GM13976 (cell line): ENCODE results near the gene HOXC9.
A peak's percentile ranks its signal among the peaks of the same experiment; 100 is the strongest.

ENCODE experiments used
- DNase-seq: peaks from one replicate; pipeline ENCODE4 v3.0.0; 2012; ENCODE audit warnings: low spot score
- in situ Hi-C: fragments of 300-500 bp; cut with MboI; formaldehyde crosslinking; loops from one replicate; pipeline ENCODE4 v1.12.0; 2022; ENCODE audit warnings: low sequenced_read_pairs, mixed read lengths, inconsistent platforms; ENCODE audit not compliant: unreplicated experiment
- TF ChIP-seq, protein P1 (sequence below): IDR thresholded peaks from 2 replicates; pipeline ENCODE4 v1.5.1; 2012; ENCODE audit warnings: borderline replicate concordance, mild to moderate bottlenecking; ENCODE audit not compliant: insufficient read depth; ENCODE audit errors: extremely low read depth, missing control alignments, control extremely low read depth

The HOXC9 gene

DNA sequence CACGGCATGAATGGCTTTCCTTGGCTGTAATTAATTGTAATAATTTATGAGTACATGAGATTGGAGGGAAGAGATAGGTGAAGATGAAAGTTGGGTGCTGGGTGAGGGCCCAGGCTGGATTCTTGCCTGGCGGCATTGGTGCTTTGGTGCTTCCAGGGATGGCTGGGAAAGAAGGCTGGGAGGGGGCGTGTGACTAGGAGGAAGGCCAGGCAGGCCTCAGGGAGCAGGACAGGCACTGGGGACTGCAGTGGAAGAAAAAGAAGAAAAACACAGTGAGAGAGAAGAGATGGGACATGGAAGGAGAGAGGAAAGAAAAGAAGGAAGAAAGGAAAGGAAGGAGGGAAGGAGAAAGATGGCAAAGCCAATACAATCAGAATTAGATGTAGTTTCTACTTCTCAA is 3.7 kb downstream of the HOXC9 start:
- in situ Hi-C loops = no loop called here
- TF ChIP-seq, protein P1, sequence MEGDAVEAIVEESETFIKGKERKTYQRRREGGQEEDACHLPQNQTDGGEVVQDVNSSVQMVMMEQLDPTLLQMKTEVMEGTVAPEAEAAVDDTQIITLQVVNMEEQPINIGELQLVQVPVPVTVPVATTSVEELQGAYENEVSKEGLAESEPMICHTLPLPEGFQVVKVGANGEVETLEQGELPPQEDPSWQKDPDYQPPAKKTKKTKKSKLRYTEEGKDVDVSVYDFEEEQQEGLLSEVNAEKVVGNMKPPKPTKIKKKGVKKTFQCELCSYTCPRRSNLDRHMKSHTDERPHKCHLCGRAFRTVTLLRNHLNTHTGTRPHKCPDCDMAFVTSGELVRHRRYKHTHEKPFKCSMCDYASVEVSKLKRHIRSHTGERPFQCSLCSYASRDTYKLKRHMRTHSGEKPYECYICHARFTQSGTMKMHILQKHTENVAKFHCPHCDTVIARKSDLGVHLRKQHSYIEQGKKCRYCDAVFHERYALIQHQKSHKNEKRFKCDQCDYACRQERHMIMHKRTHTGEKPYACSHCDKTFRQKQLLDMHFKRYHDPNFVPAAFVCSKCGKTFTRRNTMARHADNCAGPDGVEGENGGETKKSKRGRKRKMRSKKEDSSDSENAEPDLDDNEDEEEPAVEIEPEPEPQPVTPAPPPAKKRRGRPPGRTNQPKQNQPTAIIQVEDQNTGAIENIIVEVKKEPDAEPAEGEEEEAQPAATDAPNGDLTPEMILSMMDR = no peak
- DNase-seq = no peak

DNA sequence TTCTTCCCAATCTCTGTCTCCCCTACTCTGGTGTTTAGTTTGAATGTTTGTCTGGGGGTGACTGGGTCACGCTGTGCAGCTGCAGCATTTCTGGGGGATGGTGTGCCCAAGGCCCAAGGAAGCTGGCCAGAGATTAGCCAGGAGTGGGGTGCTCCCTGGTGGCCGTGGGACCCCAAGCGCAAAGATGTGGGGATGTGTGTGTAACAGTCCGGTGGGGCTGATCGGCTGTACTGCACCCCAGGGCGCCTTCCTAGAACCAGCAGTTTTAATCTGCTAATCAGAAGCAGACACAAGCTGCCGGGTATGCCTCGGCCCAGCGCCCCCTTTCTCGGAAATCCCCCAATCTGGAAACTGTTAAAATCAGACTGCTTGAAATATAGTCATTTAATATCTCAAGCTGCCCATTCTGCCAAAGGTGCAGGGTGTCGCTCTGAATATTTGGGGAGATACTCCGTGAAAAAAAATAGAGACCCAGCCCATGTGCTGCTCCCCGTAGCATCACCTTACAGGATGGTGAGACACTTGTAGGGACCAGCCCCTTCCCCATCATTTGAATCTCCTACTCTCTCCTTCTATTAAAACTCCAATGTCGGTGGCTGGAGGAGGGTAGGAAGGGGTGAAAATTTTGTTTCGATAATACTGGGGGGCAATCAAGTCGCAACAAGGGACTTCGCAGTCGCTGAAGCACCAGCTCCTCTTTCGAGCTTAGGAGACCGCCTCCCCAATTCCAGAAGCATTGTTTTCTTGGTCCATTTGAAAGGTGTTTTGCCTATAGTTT is 4.3 kb downstream of the HOXC9 start:
- DNase-seq = no peak
- in situ Hi-C loops = no loop called here
- TF ChIP-seq, protein P1 = peak; percentile 23

- in situ Hi-C loops = no loop called here
- DNase-seq = no peak
- TF ChIP-seq, protein P1 = no peak
Measured at GRCh38 chr12:54004841-54005530, 5.0 kb downstream of the HOXC9 start.

DNA sequence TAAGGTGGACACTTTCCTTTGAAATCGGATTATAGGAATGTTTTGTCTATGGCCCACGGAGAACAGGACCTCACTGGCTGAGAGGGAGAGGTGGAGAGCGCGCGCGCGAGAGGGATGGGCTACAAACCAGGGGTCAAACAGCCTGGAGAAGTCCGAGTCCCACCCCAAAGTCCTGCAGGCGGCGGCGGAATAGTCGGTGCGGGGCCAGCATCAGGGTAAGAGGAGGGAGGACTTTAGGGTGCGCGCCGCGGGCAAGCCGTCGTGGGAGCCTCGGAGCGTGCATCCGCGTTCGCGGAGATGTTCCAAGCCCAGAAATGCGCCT is 5.5 kb downstream of the HOXC9 start:
- in situ Hi-C loops = no loop called here
- TF ChIP-seq, protein P1 = no peak
- DNase-seq = no peak

- TF ChIP-seq, protein P1 = peak; percentile 93
- peak; percentile 88 for DNase-seq
- in situ Hi-C loops = no loop called here
Measured at GRCh38 chr12:54005853-54006558, 6.0 kb downstream of the HOXC9 start.

GRCh38 chr12:54006559-54007220 is 6.7 kb downstream of the HOXC9 start:
- no peak for DNase-seq
- in situ Hi-C loops = no loop called here
- TF ChIP-seq, protein P1 = no peak
